ENCODE measurements around the gene STEAP2.

GRCh38 chr7:90216771-90217170, 5.2 kb downstream of the STEAP2 start:
- TF ChIP-seq CTCF (conservative IDR thresholded peaks at IDR 0.05; ENCODE audit: low read length): no peak
- no peak for TF ChIP-seq EZH2phosphoT487 (IDR thresholded peaks at IDR 0.05; ENCODE audit: borderline replicate concordance, low read depth, low read length)
